PC-3 (cell line): Measurements from ENCODE around the gene RNF14. TPM values are rescaled to one million over a fixed set of nuclear protein-coding genes. Genes with fewer than 3 reads are reported as not detected.
A peak's percentile ranks its signal among the peaks of the same experiment; 100 is the strongest.

Experiments
- ATAC-seq: fragments of 200-7000 bp; cut with Tn5 transposase; 2 replicates; pipeline ENCODE4 v1.9.1; 2020; ENCODE audit warnings: mild to moderate bottlenecking, moderate library complexity
- BruUV-seq: library from RNA; stranded (reverse); fragments of 400-500 nt; replicated peaks from 2 replicates; lab custom pipeline; 2021; lab: Mats Ljungman, UMichigan
- CTCF ChIA-PET: fragments of 300-600 bp; sonication (Branson Sonifier 250); formaldehyde crosslinking; loops from one replicate; lab custom pipeline; 2022; ENCODE audit warnings: antibody characterized with exemption; lab: Charles Lee
- POLR2A ChIA-PET: fragments of 300-600 bp; sonication (Branson Sonifier 250); formaldehyde crosslinking; loops from one replicate; lab custom pipeline; 2022; ENCODE audit warnings: antibody characterized with exemption; ENCODE audit not compliant: unreplicated experiment; lab: Charles Lee
- DNase-seq: peaks from one replicate; pipeline ENCODE4 v3.0.0-alpha.2; 2015
- H2AFZ ChIP-seq: fragments of 300-600 bp; sonication (generic); 2 replicates; pipeline ENCODE4 v1.6.0; 2016; ENCODE audit warnings: antibody characterized with exemption, low read length
- H3F3A ChIP-seq: fragments of 300-600 bp; sonication (generic); one replicate; pipeline ENCODE4 v1.6.0; 2017; ENCODE audit warnings: antibody characterized with exemption, low read length, control low read depth, mild to moderate bottlenecking; ENCODE audit not compliant: unreplicated experiment
- H3K27ac ChIP-seq: fragments of 300-600 bp; sonication (generic); 2 replicates; pipeline ENCODE4 v1.5.1; 2016; ENCODE audit warnings: mild to moderate bottlenecking, low read length
- H3K27me3 ChIP-seq: fragments of 300-600 bp; sonication (generic); 2 replicates; pipeline ENCODE4 v1.6.1; 2016; ENCODE audit warnings: low read length, mixed read lengths
- H3K36me3 ChIP-seq: fragments of 300-600 bp; sonication (generic); 2 replicates; pipeline ENCODE4 v1.6.1; 2016; ENCODE audit warnings: low read depth, mixed run types, low read length, mixed read lengths
- H3K4me1 ChIP-seq: fragments of 300-600 bp; sonication (generic); 2 replicates; pipeline ENCODE4 v1.5.1; 2016; ENCODE audit warnings: low read length; ENCODE audit not compliant: insufficient read depth
- H3K4me2 ChIP-seq: fragments of 300-600 bp; sonication (generic); 2 replicates; pipeline ENCODE4 v1.6.0; 2016; ENCODE audit warnings: low read length
- H3K4me3 ChIP-seq: fragments of 300-600 bp; sonication (generic); 2 replicates; pipeline ENCODE4 v1.5.1; 2016; ENCODE audit warnings: mild to moderate bottlenecking, low read length, mixed read lengths
- H3K79me2 ChIP-seq: fragments of 300-600 bp; sonication (generic); 2 replicates; pipeline ENCODE4 v1.6.1; 2017; ENCODE audit warnings: low read length, mixed read lengths
- H3K9ac ChIP-seq: fragments of 300-600 bp; sonication (generic); 2 replicates; pipeline ENCODE4 v1.6.0; 2016; ENCODE audit warnings: mild to moderate bottlenecking, low read length
- H3K9me2 ChIP-seq: fragments of 300-600 bp; sonication (generic); replicated peaks from 2 replicates; pipeline ENCODE4 v1.6.1; 2016; ENCODE audit warnings: mixed run types, low read length, mixed read lengths
- H3K9me3 ChIP-seq: fragments of 300-600 bp; sonication (generic); 2 replicates; pipeline ENCODE4 v1.6.1; 2016; ENCODE audit warnings: low read length, mixed read lengths
- H4K20me1 ChIP-seq: fragments of 300-600 bp; sonication (generic); 2 replicates; pipeline ENCODE4 v1.6.1; 2016; ENCODE audit warnings: low read length, mixed read lengths
- CTCF ChIP-seq: fragments of 300-600 bp; sonication (generic); conservative IDR thresholded peaks from 2 replicates; pipeline ENCODE4 v1.5.1; 2017; ENCODE audit warnings: antibody characterized with exemption, low read depth, mild to moderate bottlenecking, low read length
- EZH2 ChIP-seq: fragments of 300-600 bp; sonication (generic); IDR thresholded peaks from one replicate; pipeline ENCODE4 v1.6.1; 2017; ENCODE audit warnings: antibody characterized with exemption, mild to moderate bottlenecking, low read length; ENCODE audit not compliant: unreplicated experiment
- EZH2phosphoT487 ChIP-seq: fragments of 300-600 bp; sonication (generic); IDR thresholded peaks from 2 replicates; pipeline ENCODE4 v1.6.1; 2018; ENCODE audit warnings: mild to moderate bottlenecking, antibody characterized with exemption, low read length, borderline replicate concordance
- intact Hi-C: fragments of 100-400 bp; cut with micrococcal nuclease; formaldehyde crosslinking; loops from 2 replicates; pipeline ENCODE4 v1.9.0; 2023
- total RNA-seq: library from RNA; depleted of rRNA; stranded (reverse); fragments of >200 nt; gene quantifications from 2 replicates; pipeline ENCODE4 v1.2.3, GENCODE V29; 2014

Gene RNF14
- total RNA-seq, 1 experiment from 2014 or later, result 32.1 TPM

DNA sequence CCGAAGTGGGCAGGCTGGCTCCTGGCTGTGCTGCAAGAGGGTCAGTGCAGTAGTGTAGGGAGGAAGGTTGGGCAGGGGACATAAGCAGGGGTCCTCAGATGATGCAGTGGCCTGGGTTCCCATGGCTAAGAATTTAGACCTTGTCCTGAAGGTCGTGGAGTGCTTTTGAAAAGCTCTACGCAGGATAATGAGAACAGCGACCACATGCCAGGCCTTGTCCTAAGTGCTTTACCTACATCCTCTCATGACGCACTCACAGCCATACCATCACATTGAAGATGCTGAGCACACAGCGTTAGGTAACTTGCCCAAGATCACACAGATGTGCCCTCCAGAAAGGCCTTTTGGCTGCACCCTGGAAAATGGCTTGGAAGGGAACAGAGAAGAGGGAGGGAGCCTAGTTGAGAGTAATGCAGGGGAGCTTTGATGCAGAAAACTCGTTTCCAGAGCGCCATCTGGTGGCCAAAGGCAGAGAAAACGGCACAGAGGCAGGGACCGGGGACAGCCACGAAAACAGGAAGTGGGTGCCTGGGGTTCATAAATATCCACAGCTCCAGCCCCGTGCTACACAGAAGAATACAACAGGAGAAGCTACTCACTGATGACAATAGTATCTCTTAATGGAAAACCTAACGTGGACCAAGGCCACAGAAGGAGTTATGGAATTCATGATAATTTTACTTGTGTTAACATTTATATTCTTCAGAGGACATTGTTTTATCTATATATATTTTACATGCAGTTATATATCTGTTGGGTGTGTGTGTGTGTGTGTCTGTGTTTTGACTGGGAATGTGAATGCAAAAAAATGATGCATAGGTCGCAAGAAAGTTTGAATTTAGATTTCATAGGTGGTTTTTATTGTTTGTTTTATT is 8.2 kb upstream of the RNF14 start:
- Histone ChIP-seq H3K27ac (no peak overlapping the region), H3K9ac (no peak overlapping the region), H3K27me3 (no peaks in the 10 kb centered on the region), H3K9me2 (no peaks in the 10 kb centered on the region), H3K4me1 (0 out of 2 replicates have a peak, but pooled peaks cover 6% of the 10 kb centered on the region), H4K20me1 (no peaks in the 10 kb centered on the region), H3F3A (no peaks in the 10 kb centered on the region), H3K4me3 (no peak overlapping the region), H3K79me2 (no peaks in the 10 kb centered on the region), H3K9me3 (no peaks in the 10 kb centered on the region), H2AFZ (peak overlapping the region; percentile 64), H3K4me2 (peak overlapping the region; percentile 54; the same call in 1 of the 2 replicates), H3K36me3 (no peaks in the 10 kb centered on the region)
- DNase-seq, result peak; percentile 78
- peak; percentile 95 for ATAC-seq
- POLR2A ChIA-PET, result no interaction called here
- BruUV-seq, result no TSS peak
- CTCF ChIA-PET, result interaction anchor here (0.5 to 1.5 kb wide), 8 partner anchors 16 to 627 kb away, joined by 3 to 11 read pairs (median 4); partner anchors contain the start of gene DELE1
- intact Hi-C loops, result loop anchor here (1.0 kb wide), 2 partner anchors 71 to 268 kb away; no protein-coding TSS in a partner anchor
- TF ChIP-seq EZH2 (no peak), CTCF (peak; percentile 77), EZH2phosphoT487 (no peak)

GRCh38 chr5:141961466-141961865 is 7.4 kb upstream of the RNF14 start:
- H2AFZ ChIP-seq, result peak overlapping the region; percentile 64
- POLR2A ChIA-PET, result no interaction called here
- CTCF ChIA-PET, result interaction anchor here (0.7 to 1.5 kb wide), 6 partner anchors 17 to 626 kb away, joined by 3 to 11 read pairs (median 4); partner anchors contain the start of gene DELE1
- BruUV-seq, result no TSS peak
- H3K9me3 ChIP-seq, result no peaks in the 10 kb centered on the region
- no peak overlapping the region for H3K9ac ChIP-seq
- no peaks in the 10 kb centered on the region for H3K27me3 ChIP-seq
- no peak for ATAC-seq
- no peaks in the 10 kb centered on the region for H3F3A ChIP-seq
- no peaks in the 10 kb centered on the region for H3K9me2 ChIP-seq
- H3K79me2 ChIP-seq, result no peaks in the 10 kb centered on the region
- H3K27ac ChIP-seq, result no peak overlapping the region
- H3K36me3 ChIP-seq, result no peaks in the 10 kb centered on the region
- no peak for DNase-seq
- H3K4me1 ChIP-seq, result 0 out of 2 replicates have a peak, but pooled peaks cover 6% of the 10 kb centered on the region
- TF ChIP-seq EZH2, result no peak
- TF ChIP-seq EZH2phosphoT487, result no peak
- no peak for TF ChIP-seq CTCF
- no peak overlapping the region for H3K4me2 ChIP-seq
- H4K20me1 ChIP-seq, result no peaks in the 10 kb centered on the region
- no peak overlapping the region for H3K4me3 ChIP-seq
- intact Hi-C loops, result no loop called here
